CD4-positive, alpha-beta T cell treated with Interferon gamma for 1 hour (primary cell): ENCODE measurements around the gene STK32A.

Experiments used
- DNase-seq: peaks from one replicate; pipeline ENCODE4 v3.0.0-alpha.2; 2020

STK32A gene

DNA sequence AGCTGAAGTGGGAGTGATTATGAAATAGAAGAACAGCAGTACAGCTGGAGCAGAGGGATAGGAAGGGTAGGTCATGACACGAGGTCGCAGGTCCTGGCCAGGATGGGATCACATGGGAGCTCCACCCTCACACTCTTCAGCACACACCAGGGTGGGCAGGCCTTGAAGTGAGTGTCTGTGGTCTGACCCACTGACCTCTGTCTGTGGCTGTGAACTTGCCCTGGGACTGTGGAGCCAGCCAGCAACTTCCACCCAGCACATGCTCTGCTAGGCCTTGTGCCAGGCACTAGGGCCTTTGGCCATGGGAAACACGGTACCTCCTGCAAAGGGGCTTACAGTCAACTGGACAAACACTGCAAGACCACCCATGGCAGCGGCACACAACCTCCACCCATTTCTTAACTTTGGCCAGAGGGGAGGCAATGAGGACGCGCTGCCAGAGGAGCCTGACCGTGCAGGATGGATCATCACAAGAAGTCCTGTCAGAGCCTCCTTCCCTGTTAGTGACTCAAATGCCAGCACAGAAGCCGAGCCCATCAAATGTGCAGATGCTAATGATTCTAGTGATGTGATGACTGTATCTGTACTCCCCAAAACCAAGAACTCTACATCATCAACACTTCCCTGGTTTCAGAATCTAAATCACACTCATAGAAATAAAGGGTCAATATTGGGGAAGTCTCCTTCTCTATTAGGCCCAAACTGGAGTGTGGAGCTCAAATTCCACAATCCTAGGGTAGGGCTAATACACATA, 161.4 kb downstream of the STK32A start:
- no peak for DNase-seq

GRCh38 chr5:147397616-147398015, 162.8 kb downstream of the STK32A start:
- no peak for DNase-seq

DNA sequence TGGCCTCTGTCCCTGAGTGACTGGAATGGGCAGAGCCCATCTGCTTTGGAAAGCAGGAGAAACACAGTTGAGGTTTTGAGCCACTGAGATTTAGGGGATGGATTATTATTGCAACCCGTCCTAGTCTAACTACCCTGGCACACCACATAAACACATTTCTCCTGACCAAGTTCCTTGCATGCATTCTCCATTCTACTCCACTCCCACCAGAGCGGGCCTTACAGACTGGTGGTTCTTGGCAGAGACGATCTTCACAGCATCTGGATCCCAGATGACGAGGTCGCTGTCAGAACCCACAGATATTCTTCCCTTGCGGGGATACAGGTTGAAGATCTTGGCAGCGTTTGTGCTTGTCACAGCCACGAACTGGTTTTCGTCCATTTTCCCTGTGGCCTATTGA, 164.0 kb downstream of the STK32A start:
- DNase-seq = no peak

DNA sequence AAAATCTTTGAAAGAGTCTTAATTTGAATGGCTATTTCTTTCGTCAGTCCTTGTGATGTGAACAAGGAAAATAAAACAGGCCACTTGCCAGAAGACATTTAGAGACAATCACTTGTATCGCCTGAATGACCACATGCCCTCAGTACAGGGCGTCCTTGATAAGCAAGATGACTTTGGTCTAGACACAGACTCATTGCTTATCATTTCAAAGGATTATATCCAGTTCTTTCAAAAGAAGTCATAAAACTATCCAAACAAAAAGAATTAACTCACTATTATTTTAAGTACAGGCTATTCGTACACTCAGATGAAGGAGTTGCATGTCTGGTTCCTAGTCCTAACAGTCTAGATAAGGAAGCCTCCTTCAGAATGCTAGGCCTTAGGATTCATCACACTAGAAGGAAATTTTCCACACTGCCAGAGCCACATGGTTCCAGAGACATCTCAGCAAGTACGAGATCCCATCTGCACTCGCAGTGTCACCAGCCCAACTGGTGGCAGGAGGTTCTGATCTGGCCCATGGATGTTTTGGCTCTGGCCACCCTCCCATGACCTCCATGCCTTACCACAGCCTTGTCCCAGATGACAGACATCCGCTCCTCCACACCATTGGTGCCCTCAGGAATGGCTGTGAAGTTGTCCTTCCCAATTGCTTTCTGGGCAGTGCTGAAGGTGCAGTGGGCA, 165.4 kb downstream of the STK32A start:
- DNase-seq = no peak

DNA sequence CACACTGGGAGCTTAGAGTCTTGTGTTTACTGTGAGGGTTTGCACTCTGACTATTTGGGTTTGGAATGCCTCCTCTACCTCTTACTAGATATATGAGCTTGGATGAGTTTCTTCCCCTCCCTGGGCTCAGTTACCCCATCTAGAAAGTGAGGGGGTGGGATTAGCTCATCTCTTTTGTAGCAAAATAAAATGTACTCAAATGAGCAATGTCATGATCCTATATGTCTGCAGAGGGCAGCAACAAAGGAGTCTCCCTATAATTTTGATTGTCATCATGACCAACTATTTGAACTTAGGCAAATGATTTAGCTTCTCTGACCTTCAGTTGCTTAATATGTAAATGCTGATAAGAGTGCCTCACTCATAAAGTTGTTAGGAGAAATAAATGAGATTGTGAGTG, 166.1 kb downstream of the STK32A start:
- DNase-seq = no peak

DNA sequence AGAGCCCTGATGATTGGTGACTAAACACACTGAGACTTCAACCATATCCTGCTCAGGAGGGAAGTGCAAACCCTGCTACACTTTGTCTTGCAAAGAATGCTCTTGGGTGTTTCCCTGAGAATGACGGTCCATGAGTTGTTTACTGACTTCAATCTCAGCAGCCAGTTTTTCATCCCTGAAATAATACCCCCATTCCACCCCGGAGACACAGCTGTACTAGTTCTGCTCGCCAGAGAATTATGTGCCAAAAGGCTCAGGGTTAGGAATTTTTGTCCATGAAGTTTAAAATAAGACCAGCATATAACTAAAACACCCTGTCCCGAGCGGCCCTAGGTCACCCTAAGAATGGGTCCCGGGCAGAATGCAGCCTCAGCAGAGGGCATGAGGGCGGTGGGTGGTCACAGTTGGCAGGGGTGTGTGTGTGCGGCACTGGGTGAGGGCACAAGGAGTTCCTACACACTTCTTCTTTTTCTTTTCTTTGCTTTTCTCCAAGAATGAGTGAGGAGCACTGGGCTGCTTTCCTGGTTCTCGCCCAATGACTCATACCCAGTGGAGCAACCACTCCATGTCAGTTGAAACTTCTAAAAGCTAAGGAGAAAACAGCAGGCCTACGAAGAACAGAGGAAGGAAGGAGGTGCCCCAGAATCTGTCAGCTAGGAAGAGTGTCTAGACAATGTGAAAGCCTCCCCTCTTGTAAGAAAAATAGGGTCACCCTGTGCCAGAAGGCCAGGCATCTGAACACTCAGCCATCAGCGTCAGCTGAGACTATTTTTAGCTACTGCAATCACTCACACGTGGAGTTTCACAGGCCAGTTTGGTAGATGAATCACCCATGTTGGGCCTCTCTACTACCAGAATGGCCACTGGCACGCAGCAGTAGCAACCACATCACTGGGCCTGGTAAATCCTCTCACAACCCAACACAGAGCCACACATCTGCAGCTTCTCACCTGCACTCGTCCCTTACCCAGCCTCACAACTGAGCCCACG, 169.1 kb downstream of the STK32A start:
- peak; percentile 22 for DNase-seq

DNA sequence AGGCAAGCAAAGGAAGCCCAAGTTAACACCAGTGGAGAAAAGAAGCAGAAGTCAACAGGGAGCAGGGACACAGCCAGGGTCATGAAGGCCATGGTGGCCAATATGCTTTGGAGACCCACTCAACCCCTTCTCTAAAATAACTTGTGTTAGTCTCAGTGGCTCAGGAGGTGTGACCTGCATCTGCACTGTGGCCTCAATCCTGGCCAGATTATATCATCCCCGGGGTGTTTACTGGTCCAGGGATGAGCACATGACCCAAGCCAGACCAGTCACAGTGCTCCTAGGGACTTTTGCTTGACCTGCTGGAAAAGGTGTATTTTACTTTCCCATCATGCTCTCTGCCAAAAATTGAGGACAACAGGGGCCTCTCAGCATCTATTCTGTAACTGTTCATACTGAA, 169.9 kb downstream of the STK32A start:
- DNase-seq = no peak

GRCh38 chr5:147406636-147407035, 171.8 kb downstream of the STK32A start:
- no peak for DNase-seq

DNA sequence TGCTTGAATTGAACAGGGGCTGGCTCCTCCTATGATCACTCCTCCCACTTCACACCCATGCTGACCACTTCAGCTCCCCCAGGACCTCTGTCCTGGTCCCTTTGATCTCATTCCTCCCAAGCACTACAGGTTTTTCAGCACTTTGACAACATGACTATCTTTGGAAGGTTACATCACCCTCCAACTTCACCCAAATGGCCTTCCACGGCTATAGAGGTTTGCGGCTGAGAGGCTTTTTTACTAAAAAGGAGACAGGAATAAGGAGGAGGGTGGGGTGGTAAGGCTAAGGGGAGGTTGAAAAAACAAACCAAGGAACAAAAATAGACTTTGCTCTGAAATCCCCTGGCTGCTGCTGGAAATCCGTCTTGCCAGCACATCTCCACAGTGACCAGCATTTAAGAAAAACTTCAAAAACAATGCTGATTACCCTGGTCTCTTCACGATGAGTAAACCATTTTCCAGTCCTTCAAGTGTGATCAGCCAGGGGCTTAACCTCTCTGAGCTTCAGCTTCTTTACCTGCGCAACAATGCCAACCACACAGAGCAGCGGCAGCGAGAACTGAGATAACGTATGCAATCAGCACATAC, 172.4 kb downstream of the STK32A start:
- no peak for DNase-seq

- no peak for DNase-seq
These were observed 174.2 kb downstream of the STK32A start for GRCh38 chr5:147408980-147409379.

GRCh38 chr5:147410496-147411358, 175.9 kb downstream of the STK32A start:
- no peak for DNase-seq

DNA sequence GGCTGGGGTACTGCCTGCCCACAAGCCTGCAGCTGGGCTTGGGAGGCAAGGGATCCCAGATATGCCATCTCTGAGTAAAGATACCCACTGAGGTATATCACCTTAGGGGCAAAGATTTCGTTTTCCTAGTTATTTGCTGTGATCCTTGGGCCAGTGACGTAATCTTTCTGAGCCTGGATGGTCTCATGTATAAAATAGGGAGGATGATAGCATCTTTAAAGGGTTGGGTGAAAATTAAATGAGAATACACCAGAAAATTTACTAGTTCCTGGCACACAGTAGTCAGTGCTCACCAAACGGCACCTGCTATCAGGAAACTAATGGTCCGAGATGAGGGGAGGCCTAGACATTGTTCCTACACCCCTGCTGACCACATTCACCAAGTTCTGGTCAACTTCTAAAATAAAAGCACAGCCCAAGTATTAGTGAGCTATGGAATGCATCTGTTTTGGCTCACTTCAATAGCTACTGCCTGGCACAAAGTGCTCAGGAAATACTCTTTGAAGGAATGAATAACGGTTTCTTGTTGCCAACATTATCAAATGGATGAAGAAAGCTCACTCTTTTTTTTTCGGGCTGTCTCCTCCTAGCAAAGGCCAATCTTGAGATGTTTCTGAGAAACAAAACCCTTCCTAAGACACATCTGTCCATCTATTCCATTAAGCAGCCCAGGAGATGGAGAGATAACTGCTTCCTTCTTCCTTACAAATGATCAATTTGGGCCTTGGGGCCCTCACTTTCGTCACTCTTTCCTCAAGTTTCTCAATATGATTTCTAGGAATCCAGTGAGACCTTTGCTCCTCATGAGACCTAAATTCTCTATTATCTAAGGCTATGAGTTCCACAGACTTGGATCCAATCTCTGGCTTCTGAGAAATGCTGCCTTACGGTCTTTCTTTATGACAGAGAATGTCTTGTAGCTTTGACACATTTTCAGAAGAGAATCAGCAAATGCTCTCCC, 176.8 kb downstream of the STK32A start:
- DNase-seq = no peak

- no peak for DNase-seq
These were observed 177.7 kb downstream of the STK32A start for GRCh38 chr5:147412561-147412960.

- DNase-seq = no peak
These were observed 178.4 kb downstream of the STK32A start for GRCh38 chr5:147413266-147413665.

DNA sequence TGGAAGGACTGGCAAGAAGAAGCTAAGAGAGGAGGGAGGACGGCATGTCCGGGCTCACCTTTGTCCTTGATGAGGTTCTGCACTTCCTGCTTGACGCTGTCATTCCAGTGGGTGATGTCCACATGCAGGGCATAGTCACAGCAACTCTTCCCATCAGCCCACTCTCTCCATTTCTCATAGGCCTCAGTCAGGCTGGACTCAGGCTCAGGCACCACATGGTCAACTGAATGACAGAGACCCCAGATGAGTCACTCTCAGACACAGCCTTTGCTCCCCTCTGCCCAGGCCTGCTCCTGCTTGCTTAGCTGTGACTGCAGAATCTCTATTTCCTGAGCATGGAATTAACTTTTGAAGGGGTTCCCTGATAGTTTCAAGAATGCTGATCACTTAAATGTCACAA, 180.8 kb downstream of the STK32A start:
- DNase-seq = no peak

- DNase-seq = no peak
These were observed 182.4 kb downstream of the STK32A start for GRCh38 chr5:147417135-147417813.

DNA sequence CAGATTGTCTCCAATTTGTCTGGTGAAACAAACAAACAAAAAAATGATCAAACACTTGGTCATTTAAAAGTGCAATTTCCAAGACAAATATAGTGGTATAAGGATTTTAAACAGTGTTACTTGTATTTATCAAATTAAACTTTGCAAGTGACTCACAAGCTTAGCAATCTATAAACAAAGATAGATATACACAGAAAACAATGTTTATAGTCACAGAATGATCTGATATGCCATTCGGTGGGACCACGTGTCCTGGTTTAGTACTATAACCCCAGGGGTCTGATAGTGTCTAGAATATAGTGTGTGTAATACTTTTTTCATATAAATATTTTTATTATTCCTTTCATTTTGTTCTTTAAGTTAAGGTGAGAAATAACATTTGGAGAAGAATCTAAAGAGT, 183.8 kb downstream of the STK32A start:
- no peak for DNase-seq

DNA sequence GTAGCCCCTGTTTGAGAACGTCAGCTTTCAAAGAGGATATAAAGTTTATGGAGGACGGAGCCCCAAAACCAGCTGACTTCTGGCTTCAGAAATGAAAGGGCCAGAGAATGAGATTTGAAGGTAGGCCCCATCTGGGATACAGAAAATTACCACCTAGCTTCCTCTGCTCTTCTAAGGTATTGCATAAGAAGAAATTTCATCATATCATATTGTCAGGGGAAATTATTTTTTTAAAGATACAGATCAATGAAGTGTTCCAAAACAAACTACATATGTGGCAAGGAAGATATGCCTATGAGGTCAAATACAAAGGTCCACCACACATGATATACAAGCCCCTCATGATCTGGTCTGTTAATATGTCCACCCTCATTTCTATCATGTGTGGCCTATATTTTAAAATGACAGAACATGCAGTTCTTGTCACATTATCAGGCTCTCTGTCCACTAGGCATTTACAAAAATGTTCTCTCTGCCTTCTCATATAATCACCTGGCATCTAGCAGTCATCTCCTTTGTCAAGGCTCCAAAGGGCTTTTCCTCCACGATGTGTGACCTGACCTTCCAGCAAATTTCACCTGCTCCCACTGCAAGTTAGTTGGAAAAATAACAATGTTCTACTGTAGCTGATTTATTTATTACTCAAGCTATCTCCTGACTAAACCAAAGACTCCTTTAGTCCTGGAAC, 192.0 kb downstream of the STK32A start:
- no peak for DNase-seq
